Bronchial smooth muscle cell (primary cell): ENCODE data around the gene SYNGR4. TPM values are rescaled to one million over a fixed set of nuclear protein-coding genes. Genes with fewer than 3 reads are reported as not detected.

Experiments used
- total RNA-seq: library from RNA; depleted of rRNA; stranded (reverse); fragments of >200 nt; gene quantifications from 2 replicates; pipeline ENCODE4 v1.2.1, GENCODE V29; 2014

SYNGR4 gene
- not detected in 2 replicates for total RNA-seq

DNA sequence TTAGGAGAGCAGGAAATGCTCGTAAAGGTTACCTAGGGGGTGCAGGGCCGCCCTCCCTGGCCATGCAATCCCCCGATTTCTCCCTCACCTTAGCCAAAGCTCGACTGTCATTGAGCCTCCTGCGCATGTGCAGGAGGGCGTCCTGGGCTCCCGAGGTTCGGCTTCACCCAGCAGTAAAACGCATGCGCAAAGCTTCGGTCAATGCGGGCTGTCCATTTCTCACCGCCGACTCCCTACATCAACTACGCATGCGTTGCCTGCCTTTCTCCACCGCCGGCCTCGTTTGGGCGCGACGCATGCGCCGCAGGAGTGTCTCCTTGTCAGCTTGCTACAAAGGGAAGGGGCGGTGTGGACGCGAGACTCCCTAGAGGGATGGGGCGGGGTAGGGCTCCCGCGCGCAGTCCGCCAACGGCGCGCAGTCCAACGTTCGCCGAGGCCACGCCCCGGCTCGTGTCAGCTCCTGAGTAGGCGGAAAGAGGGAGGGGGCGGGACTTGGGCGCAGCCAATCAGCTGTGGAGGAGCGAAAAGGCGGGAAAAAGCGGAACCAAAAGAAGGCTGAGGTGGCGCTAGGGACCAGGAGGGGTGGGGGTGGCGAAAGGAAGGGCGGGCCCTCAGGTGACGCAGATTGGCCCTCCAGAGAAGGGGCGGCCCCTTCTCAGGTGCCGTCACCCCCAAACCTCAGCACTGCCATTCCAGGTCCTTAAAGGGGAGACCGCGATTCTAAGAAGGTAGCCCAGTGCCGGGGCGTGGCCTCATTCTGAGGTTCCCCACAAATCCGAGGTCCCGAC is at the start of gene SYNGR4, which contains the start of gene TMEM143:
Gene SYNGR4, plus strand, starts transcription at position 558 of the 788 bp plus-strand sequence. CDS start 1,476 bp downstream, outside the sequence.
Gene TMEM143, minus strand, starts transcription at position 131 of the 788 bp plus-strand sequence. Its CDS starts 20 bp downstream, at position 111.

DNA sequence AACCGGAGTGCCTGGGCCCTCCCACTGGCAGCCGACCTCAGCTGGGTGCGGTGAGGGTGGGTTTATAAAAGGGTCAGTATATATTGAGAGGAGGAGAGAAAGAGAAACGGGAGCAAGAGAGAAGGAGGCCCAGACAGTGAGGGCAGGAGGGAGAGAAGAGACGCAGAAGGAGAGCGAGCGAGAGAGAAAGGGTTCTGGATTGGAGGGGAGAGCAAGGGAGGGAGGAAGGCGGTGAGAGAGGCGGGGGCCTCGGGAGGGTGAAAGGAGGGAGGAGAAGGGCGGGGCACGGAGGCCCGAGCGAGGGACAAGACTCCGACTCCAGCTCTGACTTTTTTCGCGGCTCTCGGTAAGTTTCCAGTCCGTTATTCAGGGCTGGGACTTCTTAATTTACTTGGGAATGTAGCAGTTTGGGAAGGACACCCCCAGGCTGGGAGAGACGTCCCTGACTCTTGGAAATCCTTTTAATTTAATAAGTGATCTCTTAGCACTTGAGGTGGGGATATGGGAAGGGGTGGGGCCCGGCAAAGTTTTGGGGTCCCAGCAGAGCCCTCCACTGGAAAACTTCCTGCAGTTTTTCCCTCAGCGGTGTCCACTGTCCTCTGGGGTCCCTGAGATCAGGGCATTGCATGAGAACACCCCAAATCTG is 38.8 kb upstream of the SYNGR4 start, which contains the start of gene EMP3:
Gene EMP3, plus strand, starts transcription at position 288 of the 646 bp plus-strand sequence. CDS start 1,293 bp downstream, outside the sequence.

DNA sequence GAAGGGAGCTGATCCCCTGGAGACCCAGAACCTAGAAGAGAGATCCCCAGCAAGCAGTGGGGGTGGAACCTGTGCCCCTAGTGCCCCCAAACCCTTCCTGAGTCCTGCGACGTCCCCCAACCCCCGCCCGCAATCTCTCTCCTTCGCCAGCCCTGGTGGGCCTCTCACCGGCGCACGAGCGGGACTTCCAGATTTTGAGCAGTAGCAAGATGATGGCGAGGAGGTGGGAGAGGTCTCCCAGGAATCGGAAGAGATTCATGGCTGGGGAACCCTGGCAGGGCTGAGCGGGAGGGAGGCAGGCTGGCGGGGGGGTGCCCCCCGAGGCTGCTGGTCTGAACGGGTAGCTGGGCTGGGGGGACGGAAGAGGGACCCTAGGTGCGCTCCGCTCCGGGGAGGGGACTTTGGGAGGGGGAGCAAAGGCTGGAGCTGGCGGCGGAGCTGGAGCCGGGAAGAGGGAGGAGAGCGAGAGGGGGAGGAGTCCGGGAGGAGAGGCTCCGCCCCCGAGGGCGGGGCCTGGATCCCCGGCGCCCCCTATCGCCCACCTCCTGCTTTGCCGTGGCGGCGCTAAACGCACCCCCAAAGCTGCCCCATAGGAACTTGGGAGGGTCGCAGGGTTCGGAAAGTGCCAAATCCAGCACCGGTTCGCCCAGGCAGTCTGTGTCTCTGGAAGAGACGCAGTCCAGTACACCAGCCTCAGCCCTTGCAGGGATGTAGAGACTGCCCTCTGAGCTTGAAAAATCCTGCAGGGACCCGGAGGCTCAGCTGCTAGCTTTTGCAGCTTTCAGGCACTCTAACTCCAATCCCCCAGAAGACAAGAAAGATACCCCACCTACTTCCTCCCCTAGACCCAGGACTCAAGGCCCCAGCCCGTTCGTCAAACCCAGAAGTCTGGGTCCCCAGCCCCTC is 27.2 kb downstream of the SYNGR4 start, which contains the start of gene KDELR1:
Gene KDELR1, minus strand, starts transcription at position 452 of the 906 bp plus-strand sequence. Its CDS starts 193 bp downstream, at position 259.

GRCh38 chr19:48393559-48394330 is 29.6 kb downstream of the SYNGR4 start, which contains the start of gene GRIN2D:
Gene GRIN2D (plus strand): TSS chr19:48393668. CDS start chr19:48398393, 4,725 bp downstream.

Other genes starting within 250 kb of the SYNGR4 start
- gene LIG1, start 194.0 kb upstream of the SYNGR4 start, total RNA-seq: 11.8 and 14.5 TPM in 2 replicates
- 2.2 and 2.5 TPM in 2 replicates for gene ZSWIM9, start 193.7 kb upstream of the SYNGR4 start, total RNA-seq
- 12.5 and 14.2 TPM in 2 replicates for gene CARD8, start 108.5 kb upstream of the SYNGR4 start, total RNA-seq
- 0.26 TPM in 1 of 2 replicates, not detected in the other for gene ZNF114, start 94.3 kb upstream of the SYNGR4 start, total RNA-seq
- 509 and 704 TPM in 2 replicates for gene EMP3, start 38.8 kb upstream of the SYNGR4 start, total RNA-seq
- 4.3 and 4.6 TPM in 2 replicates for gene TMEM143, start 427 bp upstream of the SYNGR4 start, total RNA-seq
- 44.0 and 48.9 TPM in 2 replicates for gene KDELR1, start 27.2 kb downstream of the SYNGR4 start, total RNA-seq
- gene GRIN2D, start 29.3 kb downstream of the SYNGR4 start, total RNA-seq: 0.17 and 0.63 TPM in 2 replicates
- gene GRWD1, start 81.6 kb downstream of the SYNGR4 start, total RNA-seq: 8.7 and 17.1 TPM in 2 replicates
- 0.16 and 0.26 TPM in 2 replicates for gene KCNJ14, start 91.2 kb downstream of the SYNGR4 start, total RNA-seq
- 31.7 and 37.0 TPM in 2 replicates for gene CYTH2, start 105.0 kb downstream of the SYNGR4 start, total RNA-seq
- under 0.01 and 0.09 TPM in 2 replicates for gene LMTK3, start 147.5 kb downstream of the SYNGR4 start, total RNA-seq
- 0.16 and 0.17 TPM in 2 replicates for gene SULT2B1, start 187.8 kb downstream of the SYNGR4 start, total RNA-seq
- gene SPACA4, start 242.4 kb downstream of the SYNGR4 start, total RNA-seq: not detected in 2 replicates